ENCODE data around the gene KLHDC8B.

Gene KLHDC8B

DNA sequence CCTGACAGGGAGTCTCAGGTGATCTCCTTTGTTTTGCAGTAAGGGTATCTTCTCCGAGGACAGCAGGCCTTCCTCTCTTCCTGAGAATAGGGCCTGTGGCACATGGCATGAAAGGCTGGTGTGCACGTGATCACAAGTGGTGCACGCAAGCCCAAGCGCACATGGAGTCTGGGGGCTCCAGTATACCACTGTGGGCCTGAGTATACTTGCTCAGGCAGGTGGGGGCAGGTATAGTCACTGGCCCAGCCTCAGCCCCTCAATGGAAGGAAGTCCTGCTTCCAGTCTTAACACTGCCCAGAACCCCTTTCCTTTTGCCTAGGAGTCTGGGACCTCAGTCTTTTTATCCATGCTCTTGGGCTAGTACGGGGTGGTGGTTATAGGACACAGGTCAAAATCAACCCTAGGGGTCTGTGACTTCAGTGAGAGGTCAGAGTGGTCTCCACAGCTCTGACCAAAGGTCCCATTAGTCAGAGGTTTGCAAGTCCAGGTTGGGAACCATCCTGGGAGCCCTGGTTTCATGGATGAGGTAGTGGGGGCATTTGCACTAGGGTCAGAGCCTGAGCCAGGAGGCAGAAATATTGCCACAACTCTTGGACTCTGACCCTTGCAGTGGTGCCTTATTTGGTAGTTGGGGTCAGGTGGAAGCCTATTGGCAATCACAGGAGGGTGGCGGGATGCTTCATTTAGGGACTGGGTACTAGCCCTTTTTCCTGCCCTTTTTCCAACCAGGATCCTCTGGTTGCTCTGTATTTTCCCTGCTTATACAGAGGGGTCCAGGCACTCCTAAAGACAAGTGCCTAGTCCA lies 4.4 kb upstream of the KLHDC8B start:
- Histone ChIP-seq H3K4me2 (ENCODE audit: low read length) (peak overlapping the region; percentile 94), H2AFZ (ENCODE audit: low read length) (peak overlapping the region; percentile 68; the same call in 1 of the 2 replicates), H4K20me1 (ENCODE audit: insufficient read depth, low read length) (no peaks in the 10 kb centered on the region), H3K27me3 (ENCODE audit: insufficient read depth, low read length) (no peaks in the 10 kb centered on the region), H3F3A (ENCODE audit: insufficient read depth, low read length) (no peaks in the 10 kb centered on the region), H3K4me1 (ENCODE audit: insufficient read depth, low read length, severe bottlenecking) (peaks cover 30% of the 10 kb centered on the region), H3K9me2 (ENCODE audit: low read depth, low read length) (no peaks in the 10 kb centered on the region), H3K79me2 (ENCODE audit: insufficient read depth, low read length) (peaks cover 10% of the 10 kb centered on the region), H3K4me3 (ENCODE audit: low read depth, low read length, poor library complexity, severe bottlenecking) (peak overlapping the region; percentile 95), H3K36me3 (ENCODE audit: insufficient read depth, low read length) (peaks cover 25% of the 10 kb centered on the region), H3K9ac (ENCODE audit: low read length) (peak overlapping the region; percentile 87), H3K27ac (ENCODE audit: low read depth, low read length, poor library complexity, severe bottlenecking) (peak overlapping the region; percentile 42), H3K9me3 (ENCODE audit: low read length) (no peaks in the 10 kb centered on the region)
- TF ChIP-seq, protein P1, sequence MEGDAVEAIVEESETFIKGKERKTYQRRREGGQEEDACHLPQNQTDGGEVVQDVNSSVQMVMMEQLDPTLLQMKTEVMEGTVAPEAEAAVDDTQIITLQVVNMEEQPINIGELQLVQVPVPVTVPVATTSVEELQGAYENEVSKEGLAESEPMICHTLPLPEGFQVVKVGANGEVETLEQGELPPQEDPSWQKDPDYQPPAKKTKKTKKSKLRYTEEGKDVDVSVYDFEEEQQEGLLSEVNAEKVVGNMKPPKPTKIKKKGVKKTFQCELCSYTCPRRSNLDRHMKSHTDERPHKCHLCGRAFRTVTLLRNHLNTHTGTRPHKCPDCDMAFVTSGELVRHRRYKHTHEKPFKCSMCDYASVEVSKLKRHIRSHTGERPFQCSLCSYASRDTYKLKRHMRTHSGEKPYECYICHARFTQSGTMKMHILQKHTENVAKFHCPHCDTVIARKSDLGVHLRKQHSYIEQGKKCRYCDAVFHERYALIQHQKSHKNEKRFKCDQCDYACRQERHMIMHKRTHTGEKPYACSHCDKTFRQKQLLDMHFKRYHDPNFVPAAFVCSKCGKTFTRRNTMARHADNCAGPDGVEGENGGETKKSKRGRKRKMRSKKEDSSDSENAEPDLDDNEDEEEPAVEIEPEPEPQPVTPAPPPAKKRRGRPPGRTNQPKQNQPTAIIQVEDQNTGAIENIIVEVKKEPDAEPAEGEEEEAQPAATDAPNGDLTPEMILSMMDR (IDR thresholded peaks at IDR 0.05; ENCODE audit: low read length): no peak
- TF ChIP-seq EZH2 (IDR thresholded peaks at IDR 0.05; ENCODE audit: borderline replicate concordance, low read length): no peak

DNA sequence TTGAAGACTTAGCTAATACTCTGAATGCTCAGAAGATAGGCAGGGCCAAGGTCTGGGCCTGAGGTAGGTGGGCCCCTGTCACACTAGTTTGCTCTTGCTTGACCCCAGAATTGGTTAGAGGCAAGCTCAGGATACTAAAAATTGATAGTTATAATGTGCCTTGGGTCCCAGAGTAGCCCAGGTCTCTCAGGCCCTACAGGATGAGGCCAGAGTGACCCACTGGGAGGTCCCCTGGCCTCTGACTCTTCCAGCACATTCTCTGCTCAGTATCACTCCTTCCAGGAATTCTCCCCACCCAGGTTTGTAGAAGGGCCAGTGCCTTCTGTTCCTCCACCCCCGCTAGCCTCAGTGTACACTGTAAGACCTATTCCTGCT lies 667 bp upstream of the KLHDC8B start:
- Histone ChIP-seq H3K27ac (ENCODE audit: low read depth, low read length, poor library complexity, severe bottlenecking) (no peak overlapping the region), H3K9ac (ENCODE audit: low read length) (peak overlapping the region; percentile 29; the same call in 1 of the 2 replicates)

DNA sequence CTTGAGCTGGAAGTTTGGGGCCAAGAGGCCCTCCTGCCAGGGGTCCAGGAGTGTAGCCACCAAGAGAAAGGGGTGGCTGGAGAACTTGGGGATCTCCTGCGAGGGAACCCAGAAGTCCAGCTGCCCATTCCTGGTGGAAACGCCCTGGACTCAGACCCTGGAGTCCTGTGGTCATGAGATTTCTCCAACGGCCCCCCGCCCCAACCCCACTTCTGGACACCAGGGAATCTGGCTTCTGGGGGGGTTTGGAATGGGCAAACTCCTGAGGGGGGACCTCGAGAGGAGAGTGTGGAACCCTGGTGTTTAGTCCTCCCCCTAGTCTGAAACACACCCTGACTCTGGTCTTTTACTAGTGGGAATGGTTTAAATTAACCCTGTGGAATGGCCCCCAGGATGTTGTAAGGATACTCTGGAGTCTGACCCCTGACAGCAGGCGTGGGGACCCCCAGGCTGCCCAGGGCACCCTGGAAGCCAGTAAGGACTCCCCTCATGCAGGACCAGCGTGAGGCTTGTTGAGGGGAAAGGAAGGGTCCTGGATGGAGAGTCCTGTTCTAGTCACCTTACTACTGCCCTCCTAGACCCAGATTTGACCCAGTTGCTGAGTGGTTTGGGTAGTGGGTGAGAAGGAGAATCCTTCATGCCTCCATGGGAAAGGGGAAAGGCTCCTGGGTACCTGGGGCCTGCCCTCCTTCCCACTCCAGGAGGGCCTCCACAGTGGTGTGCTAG lies 540 bp downstream of the KLHDC8B start:
- H2AFZ ChIP-seq (ENCODE audit: low read length): no peak overlapping the region
- no peaks in the 10 kb centered on the region for H3K9me3 ChIP-seq (ENCODE audit: low read length)
- peaks cover 11% of the 10 kb centered on the region for H3K4me1 ChIP-seq (ENCODE audit: insufficient read depth, low read length, severe bottlenecking)
- H3K9me2 ChIP-seq (ENCODE audit: low read depth, low read length): no peaks in the 10 kb centered on the region
- H3K36me3 ChIP-seq (ENCODE audit: insufficient read depth, low read length): no peaks in the 10 kb centered on the region
- no peaks in the 10 kb centered on the region for H4K20me1 ChIP-seq (ENCODE audit: insufficient read depth, low read length)
- TF ChIP-seq, protein P1 (IDR thresholded peaks at IDR 0.05; ENCODE audit: low read length): no peak
- TF ChIP-seq EZH2 (IDR thresholded peaks at IDR 0.05; ENCODE audit: borderline replicate concordance, low read length): no peak
- no peak overlapping the region for H3K27ac ChIP-seq (ENCODE audit: low read depth, low read length, poor library complexity, severe bottlenecking)
- H3F3A ChIP-seq (ENCODE audit: insufficient read depth, low read length): no peaks in the 10 kb centered on the region
- no peaks in the 10 kb centered on the region for H3K79me2 ChIP-seq (ENCODE audit: insufficient read depth, low read length)
- peak overlapping the region; percentile 96 for H3K4me2 ChIP-seq (ENCODE audit: low read length)
- H3K27me3 ChIP-seq (ENCODE audit: insufficient read depth, low read length): no peaks in the 10 kb centered on the region
- H3K9ac ChIP-seq (ENCODE audit: low read length): peak overlapping the region; percentile 67; the same call in 1 of the 2 replicates
- H3K4me3 ChIP-seq (ENCODE audit: low read depth, low read length, poor library complexity, severe bottlenecking): peak overlapping the region; percentile 66

More for the DNA sequence above, 667 bp upstream of the KLHDC8B start:
- Histone ChIP-seq H3K79me2 (ENCODE audit: insufficient read depth, low read length) (peaks cover 1% of the 10 kb centered on the region), H3F3A (ENCODE audit: insufficient read depth, low read length) (no peaks in the 10 kb centered on the region), H4K20me1 (ENCODE audit: insufficient read depth, low read length) (no peaks in the 10 kb centered on the region), H3K4me3 (ENCODE audit: low read depth, low read length, poor library complexity, severe bottlenecking) (peak overlapping the region; percentile 66), H3K36me3 (ENCODE audit: insufficient read depth, low read length) (no peaks in the 10 kb centered on the region), H3K9me3 (ENCODE audit: low read length) (no peaks in the 10 kb centered on the region), H3K4me1 (ENCODE audit: insufficient read depth, low read length, severe bottlenecking) (peaks cover 18% of the 10 kb centered on the region), H3K4me2 (ENCODE audit: low read length) (peak overlapping the region; percentile 96), H2AFZ (ENCODE audit: low read length) (no peak overlapping the region), H3K9me2 (ENCODE audit: low read depth, low read length) (no peaks in the 10 kb centered on the region), H3K27me3 (ENCODE audit: insufficient read depth, low read length) (no peaks in the 10 kb centered on the region)
- no peak for TF ChIP-seq EZH2 (IDR thresholded peaks at IDR 0.05; ENCODE audit: borderline replicate concordance, low read length)
- TF ChIP-seq, protein P1 (IDR thresholded peaks at IDR 0.05; ENCODE audit: low read length): no peak
